GM19395 (cell line): ENCODE measurements around the gene TCFL5.

Source experiments
- ATAC-seq: cut with Tn5 transposase; IDR thresholded peaks from one replicate; pipeline ENCODE4 v1.9.1; 2021; ENCODE audit warnings: mild to moderate bottlenecking, moderate library complexity; ENCODE audit not compliant: unreplicated experiment

The TCFL5 gene

DNA sequence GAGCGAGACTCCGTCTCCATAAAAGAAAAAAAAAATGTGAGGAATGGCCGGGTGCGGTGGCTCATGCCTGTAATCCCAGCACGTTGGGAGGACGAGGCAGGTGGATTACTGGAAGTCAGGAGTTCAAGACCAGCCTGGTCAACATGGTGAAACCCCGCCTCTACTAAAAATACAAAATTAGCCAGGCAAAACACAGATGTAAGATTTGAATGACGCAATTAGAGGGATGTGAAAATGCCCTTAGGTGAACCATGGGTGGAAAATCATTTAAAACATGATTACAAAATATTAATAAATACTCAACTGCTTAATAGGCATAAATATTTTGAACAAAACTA lies 23.9 kb downstream of the TCFL5 start:
- peak; percentile 30 for ATAC-seq

- no peak for ATAC-seq
Observed at GRCh38 chr20:62836967-62837490, 24.6 kb downstream of the TCFL5 start.

GRCh38 chr20:62835931-62836861 lies 25.4 kb downstream of the TCFL5 start:
- ATAC-seq = no peak

DNA sequence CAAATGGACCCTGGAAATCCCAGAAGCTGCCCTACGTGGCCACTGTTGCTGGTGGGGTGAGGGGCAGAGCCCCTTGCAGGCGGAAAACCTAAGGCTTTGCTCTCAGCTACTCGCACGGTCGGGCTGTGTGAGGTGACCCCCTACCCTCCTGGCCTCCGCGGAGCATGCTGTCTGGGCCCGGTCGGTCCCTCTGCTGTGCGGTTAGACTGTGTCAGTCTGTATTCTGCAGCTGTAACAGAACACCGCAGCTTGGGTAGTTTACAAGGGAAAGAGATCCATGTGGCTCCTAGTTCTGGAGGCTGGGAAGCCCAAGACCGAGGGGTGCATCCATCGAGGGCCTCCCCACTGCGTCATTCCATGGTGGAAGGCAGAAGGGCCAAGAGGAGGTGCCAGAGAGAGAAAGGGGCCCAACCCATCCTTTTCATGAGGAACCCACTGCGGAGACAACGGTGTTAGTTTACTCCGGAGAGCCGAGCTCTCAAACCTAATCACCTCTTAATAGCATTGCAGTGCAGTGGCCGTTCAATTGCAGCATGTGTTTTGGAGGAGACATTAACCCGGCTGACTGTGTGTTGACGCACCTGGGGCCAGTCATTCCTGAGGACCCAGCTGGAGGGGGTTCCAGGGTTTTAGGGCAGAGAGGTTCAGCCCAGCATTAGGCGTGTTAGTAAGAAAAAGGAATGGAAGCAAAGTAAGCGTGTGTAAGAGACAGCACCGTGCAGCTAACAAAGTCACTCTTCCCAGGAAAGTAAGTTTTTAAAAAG lies 26.5 kb downstream of the TCFL5 start:
- ATAC-seq = no peak

DNA sequence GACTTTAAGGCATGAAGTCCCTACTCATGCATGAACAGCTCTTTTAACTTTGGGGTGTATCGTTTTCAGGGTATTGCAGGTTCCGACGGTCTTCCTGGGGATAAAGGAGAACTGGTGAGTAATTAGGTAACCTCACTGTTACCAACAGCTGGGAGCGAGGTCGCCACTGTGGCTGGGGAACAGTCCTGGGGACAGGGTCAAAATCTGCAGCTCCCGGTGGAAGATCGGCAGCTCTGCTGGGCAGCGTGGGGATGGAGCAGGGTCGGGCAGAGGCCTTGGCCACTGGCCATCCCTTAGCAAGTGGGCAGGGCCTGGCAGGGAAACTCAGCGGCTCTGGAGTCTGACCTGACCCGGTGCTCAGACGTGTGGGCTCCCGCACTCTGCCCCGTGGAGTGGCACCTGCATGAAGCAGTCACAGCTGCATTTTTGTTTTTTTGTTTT lies 28.7 kb downstream of the TCFL5 start:
- ATAC-seq = peak; percentile 25

GRCh38 chr20:62832212-62832922 lies 29.3 kb downstream of the TCFL5 start:
- peak; percentile 71 for ATAC-seq

DNA sequence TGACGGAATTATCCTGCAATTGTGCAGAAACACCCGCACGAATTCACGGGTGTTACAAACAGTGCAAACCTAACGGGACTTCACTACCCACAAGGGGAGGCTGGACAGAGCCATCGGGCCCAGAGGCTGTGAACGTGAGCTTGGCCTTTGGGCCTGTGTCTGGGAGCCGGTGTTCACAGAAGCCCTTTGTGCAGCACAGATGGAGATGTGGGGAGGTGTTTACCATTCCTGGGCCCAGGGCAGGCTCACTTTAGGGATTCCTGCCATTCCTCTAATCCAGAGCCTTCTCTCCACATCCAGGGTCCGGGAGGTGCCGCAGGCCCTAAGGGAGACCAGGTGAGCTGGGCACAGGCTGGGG lies 29.8 kb downstream of the TCFL5 start:
- ATAC-seq = no peak

DNA sequence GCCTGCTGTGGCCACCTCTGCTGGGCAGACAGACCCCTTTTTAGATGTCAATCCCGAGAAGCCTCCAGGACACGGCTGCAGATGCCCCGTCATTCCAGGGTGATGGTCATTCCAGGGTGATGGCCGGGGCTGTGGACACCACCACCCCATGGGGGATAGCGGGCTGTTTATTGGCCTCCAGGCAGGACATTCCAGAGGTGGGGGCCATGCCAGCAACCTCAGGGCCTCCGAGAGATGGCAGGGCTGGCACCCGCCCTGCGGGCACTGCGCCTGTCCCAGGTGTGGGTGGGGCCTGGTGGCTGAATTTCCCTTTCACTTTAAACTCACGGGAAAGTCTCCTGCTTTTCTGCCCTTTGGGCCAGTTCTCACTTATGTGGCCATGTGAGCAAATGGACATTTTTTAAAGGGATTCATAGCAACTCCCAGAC lies 30.2 kb downstream of the TCFL5 start:
- no peak for ATAC-seq

- no peak for ATAC-seq
Observed at GRCh38 chr20:62830821-62831220, 30.8 kb downstream of the TCFL5 start.

DNA sequence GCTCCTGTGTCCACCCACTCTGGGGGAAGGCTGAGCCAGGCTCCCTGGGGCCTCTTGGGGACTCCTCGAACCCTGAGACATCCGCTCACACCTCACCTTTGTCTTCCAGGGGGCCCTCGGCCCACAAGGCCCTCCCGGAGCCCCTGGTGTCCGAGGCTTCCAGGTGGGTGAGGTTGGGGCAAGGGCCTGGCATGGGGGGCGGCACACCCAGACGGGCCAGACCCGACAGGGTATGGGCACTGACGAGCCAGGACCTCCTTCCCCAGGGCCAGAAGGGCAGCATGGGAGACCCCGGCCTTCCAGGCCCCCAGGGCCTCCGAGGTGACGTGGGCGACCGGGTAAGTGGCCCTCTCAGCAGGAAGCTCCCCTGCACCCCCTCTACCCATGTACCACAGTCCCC lies 31.4 kb downstream of the TCFL5 start:
- ATAC-seq = no peak

GRCh38 chr20:62829231-62830230 lies 32.1 kb downstream of the TCFL5 start:
- ATAC-seq = no peak

DNA sequence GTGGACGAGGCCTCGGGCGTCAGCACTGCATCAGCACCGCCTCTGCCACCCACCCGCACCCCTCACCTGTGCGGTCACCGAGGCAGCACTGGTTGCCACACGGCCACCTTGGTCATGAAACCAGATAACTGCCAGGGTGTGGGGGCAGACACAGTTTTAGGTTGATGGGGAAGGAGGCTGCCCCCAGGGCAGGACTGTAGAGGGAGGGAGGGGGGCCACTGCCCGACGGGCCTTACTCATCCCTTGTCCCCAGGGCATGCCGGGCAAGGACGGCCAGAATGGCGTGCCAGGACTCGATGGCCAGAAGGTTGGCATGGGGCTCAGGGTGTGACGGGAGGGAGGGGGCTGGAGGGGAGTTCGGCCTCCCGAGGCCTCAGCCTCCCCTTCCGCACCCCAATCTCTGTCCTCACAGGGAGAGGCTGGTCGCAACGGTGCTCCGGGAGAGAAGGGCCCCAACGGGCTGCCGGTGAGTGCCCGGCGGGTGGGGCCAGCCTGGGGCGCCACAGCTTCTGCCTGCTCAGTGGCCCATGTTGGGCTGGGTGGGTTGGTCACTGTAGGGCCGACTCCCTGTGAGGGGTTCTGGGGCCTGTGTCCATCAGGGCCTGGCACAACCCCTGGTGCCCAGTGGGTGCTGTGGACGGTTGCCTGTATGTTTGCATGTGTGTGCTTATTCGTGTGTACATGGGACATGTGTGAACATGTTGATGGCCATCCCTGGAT lies 33.0 kb downstream of the TCFL5 start:
- ATAC-seq = no peak

DNA sequence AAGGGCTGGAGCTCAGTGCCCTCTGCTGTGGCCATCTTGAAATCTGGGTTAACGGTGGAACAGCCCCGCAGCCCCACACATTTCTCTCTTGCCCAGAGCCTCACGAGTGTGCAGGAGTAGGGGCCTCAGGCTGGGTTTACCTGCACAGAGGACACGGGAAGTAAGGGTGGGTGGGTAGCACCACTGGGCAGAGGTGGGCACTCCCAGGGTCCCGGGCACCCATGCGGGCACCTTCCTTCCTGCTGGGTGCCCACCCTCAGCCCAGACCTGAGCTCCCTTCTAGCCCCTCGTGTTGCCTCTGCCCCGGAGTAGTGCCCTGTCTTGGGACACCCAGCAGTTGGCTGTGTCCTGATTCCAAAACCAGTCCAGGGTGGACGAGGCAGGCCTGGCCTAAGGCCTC lies 33.6 kb downstream of the TCFL5 start:
- ATAC-seq = no peak

DNA sequence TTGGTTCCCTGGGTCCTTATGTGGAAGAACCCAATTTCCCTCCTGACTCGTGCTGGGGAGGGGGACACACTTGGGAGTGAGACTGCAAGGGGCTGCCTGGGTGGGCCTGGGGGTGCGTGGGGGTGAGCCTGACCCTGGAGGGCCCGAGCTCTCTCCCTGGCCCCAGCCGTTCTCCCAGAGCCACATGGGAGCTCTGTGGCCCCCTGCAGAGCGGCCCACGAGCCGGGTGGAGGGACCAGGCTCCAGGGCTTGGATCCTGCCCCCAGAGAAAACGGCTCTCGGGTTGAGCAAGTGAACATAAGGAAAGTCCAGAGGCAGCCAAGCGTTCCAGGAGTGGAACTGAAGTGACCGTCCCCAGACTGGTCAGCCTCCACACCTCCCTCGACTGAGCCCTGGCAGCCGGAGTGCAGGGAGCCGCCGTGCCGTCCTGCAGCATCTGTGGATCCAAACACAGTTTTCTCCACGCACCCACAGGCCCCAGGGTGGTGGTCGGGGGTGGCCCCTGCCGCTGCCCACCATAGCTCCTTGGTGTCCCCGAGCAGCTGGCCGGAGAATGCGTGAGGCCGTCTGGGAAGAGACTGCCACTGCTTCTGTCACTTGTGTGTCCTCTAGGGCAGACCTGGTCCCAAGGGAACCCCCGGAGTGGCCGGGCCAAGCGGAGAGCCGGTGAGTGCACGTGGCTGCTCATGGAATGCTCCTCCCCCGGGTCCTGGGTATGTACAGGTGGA lies 34.1 kb downstream of the TCFL5 start:
- ATAC-seq = no peak

DNA sequence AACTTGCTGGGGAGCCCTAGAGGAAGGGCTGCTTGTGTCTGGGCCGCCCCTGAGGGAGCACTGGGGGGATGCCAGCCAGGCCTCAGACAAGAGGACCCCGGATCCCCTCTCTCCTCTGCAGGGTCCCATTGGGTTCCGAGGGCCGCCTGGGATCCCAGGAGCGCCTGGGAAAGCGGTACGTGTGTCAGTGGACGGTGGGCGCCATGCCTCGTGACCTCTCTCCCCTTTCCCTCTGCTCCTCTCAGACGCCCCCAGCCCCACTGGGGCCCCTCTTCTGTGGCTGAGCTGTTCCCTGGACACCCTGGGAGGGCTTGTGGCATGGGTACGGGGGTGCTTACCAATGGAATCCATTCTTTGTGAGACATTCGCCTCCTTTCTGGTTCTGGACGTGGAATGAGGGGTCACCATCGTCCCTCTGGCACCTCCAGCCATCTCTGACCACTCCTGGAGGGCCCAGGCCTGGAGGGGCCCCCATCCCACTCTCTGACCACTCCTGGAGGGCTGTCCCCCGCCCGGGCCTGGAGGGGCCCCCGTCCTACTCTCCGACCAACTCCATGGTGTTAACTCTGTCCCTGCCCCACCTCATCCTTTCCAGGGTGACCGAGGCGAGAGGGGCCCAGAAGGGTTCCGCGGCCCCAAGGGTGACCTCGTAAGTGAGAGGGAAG lies 34.8 kb downstream of the TCFL5 start:
- no peak for ATAC-seq

DNA sequence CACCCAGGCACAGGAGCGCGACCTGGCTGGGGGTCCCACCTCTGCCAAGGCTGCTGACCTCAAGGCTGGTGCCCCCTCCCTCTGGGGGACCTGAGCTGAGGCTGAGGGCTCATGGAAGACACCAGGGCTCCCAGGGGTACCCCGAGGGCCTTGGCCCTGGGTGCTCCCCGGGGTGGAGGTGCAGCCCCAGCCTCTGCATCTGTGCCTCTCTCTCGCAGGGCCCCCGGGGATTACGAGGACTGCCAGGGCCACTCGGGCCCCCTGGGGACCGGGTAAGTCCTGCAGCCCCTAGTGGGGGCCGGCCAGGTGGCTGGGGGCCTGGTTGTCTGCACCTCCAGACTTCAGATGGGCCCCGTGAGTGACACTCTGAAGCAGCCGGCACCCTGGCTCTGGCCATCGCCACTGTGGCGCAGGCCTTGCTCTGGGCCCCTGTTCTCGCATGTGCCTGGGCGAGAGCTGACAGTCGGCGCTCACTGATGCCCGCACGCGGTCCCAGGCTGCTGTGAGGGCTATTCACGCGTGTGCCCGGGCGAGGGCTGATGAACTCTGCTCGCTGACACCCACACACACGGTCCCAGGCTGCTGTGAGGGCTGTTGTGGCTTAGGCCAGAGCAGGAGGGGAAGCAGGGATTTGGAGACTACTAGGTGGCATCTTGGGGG lies 35.5 kb downstream of the TCFL5 start:
- ATAC-seq = no peak

DNA sequence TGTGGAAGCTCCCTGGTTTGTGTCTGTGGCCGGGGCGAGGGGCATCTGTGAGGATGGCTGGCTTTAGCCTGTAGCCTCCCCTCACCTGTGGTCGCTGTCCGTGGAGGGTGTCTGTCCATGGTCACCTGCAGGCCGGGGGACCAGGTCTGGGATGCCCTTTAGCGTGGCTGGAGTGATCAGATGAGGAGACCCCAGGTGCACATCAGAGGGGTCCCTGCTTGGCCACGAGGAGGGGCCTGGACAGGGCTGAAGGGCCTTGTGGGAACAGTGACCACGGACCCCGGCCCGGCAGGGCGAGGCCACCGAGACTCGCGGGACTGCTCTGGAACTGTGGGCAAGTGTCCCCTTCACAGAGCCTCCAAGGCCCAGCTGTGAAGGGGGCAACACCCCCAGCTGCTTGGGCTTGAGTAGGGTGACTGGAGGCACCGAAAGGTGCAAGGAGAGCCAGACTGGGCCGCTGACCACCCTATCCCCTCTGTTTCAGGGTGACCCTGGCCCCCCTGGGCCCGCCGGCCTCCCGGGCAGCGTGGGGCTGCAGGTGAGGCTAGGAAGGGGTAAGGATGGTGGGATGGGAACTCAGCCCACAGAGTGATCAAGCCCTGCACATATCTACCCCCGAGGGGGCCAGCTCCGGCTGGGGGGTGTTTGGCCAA lies 36.2 kb downstream of the TCFL5 start:
- no peak for ATAC-seq
